ENCODE data around the gene NHEJ1. TPM values are rescaled to one million over a fixed set of nuclear protein-coding genes. Genes with fewer than 3 reads are reported as not detected.
A peak's percentile ranks its signal among the peaks of the same experiment; 100 is the strongest.
"Not testable (repeated sequence)": the region's sequence is repeated elsewhere in the genome, so short reads cannot be mapped to it uniquely, and the experiment has no call there.

Gene NHEJ1
- total RNA-seq, result 15.9 and 22.9 TPM in 2 replicates

GRCh38 chr2:219160186-219161017 is at the start of gene NHEJ1:
NHEJ1 (minus strand) TSS chr2:219160815; CDS start chr2:219158362, 2,453 bp downstream.
- Mint-ChIP-seq H3K36me3 (ENCODE audit: low read depth) (peaks cover 16% of the 10 kb centered on the region), H3K27me3 (ENCODE audit: low read depth) (no peaks in the 10 kb centered on the region), H3K27ac (peak within 1 kb of the TSS; percentile 93), H3K4me1 (ENCODE audit: low read depth) (peaks cover 17% of the 10 kb centered on the region), H3K9me3 (no peaks in the 10 kb centered on the region), H3K4me3 (ENCODE audit: low read depth) (peak within 1 kb of the TSS; percentile 87)
- peak; percentile 90 for DNase-seq (ENCODE audit: low spot score)
- intact Hi-C loops (cut with micrococcal nuclease), result loop anchor here (1.0 to 2.0 kb wide), 12 partner anchors 17 to 592 kb away; partner anchors contain the start of genes ABCB6, ANKZF1, ATG9A and CNOT9

GRCh38 chr2:219209236-219210195 is 48.9 kb upstream of the NHEJ1 start:
- no peak overlapping the region for H3K4me3 Mint-ChIP-seq (ENCODE audit: low read depth)
- intact Hi-C loops (cut with micrococcal nuclease), result no loop called here
- H3K36me3 Mint-ChIP-seq (ENCODE audit: low read depth), result peaks cover 54% of the 10 kb centered on the region
- DNase-seq (ENCODE audit: low spot score), result no peak
- H3K9me3 Mint-ChIP-seq, result peaks cover 4% of the 10 kb centered on the region
- H3K4me1 Mint-ChIP-seq (ENCODE audit: low read depth), result peaks cover 38% of the 10 kb centered on the region
- H3K27ac Mint-ChIP-seq, result peak overlapping the region; percentile 83
- no peaks in the 10 kb centered on the region for H3K27me3 Mint-ChIP-seq (ENCODE audit: low read depth)

GRCh38 chr2:219207884-219208740 is 47.5 kb upstream of the NHEJ1 start:
- H3K9me3 Mint-ChIP-seq, result peaks cover 7% of the 10 kb centered on the region
- DNase-seq (ENCODE audit: low spot score), result peak; percentile 8
- peaks cover 38% of the 10 kb centered on the region for H3K4me1 Mint-ChIP-seq (ENCODE audit: low read depth)
- peaks cover 42% of the 10 kb centered on the region for H3K36me3 Mint-ChIP-seq (ENCODE audit: low read depth)
- H3K4me3 Mint-ChIP-seq (ENCODE audit: low read depth), result peak overlapping the region; percentile 57
- peak overlapping the region; percentile 83 for H3K27ac Mint-ChIP-seq
- H3K27me3 Mint-ChIP-seq (ENCODE audit: low read depth), result no peaks in the 10 kb centered on the region
- intact Hi-C loops (cut with micrococcal nuclease), result loop anchor here (2.0 kb wide), 1 partner anchor 39 kb away; no protein-coding TSS in a partner anchor

GRCh38 chr2:219207134-219207883 is 46.7 kb upstream of the NHEJ1 start:
- peak; percentile 8 for DNase-seq (ENCODE audit: low spot score)
- peaks cover 36% of the 10 kb centered on the region for H3K36me3 Mint-ChIP-seq (ENCODE audit: low read depth)
- peaks cover 7% of the 10 kb centered on the region for H3K9me3 Mint-ChIP-seq
- intact Hi-C loops (cut with micrococcal nuclease), result loop anchor here (2.0 kb wide), 1 partner anchor 39 kb away; no protein-coding TSS in a partner anchor
- peak overlapping the region; percentile 84 for H3K4me3 Mint-ChIP-seq (ENCODE audit: low read depth)
- H3K4me1 Mint-ChIP-seq (ENCODE audit: low read depth), result peaks cover 38% of the 10 kb centered on the region
- peak overlapping the region; percentile 70 for H3K27ac Mint-ChIP-seq
- H3K27me3 Mint-ChIP-seq (ENCODE audit: low read depth), result no peaks in the 10 kb centered on the region

GRCh38 chr2:219206328-219207133 is 45.9 kb upstream of the NHEJ1 start, which contains the start of gene ZFAND2B:
ZFAND2B (plus strand) TSS chr2:219206782; CDS start chr2:219206988, 206 bp downstream.
- Mint-ChIP-seq H3K27me3 (ENCODE audit: low read depth) (no peaks in the 10 kb centered on the region), H3K27ac (peak within 1 kb of the TSS; percentile 90), H3K4me1 (ENCODE audit: low read depth) (peaks cover 38% of the 10 kb centered on the region), H3K36me3 (ENCODE audit: low read depth) (peaks cover 33% of the 10 kb centered on the region), H3K9me3 (peaks cover 7% of the 10 kb centered on the region), H3K4me3 (ENCODE audit: low read depth) (peak within 1 kb of the TSS; percentile 84)
- intact Hi-C loops (cut with micrococcal nuclease), result loop anchor here (1.0 to 2.0 kb wide), 6 partner anchors 23 to 182 kb away; partner anchors contain the start of genes ANKZF1, ATG9A, DNAJB2 and NHEJ1
- DNase-seq (ENCODE audit: low spot score), result peak; percentile 94

- DNase-seq (ENCODE audit: low spot score), result no peak
- intact Hi-C loops (cut with micrococcal nuclease), result loop anchor here (1.0 to 2.0 kb wide), 6 partner anchors 23 to 182 kb away; partner anchors contain the start of genes ANKZF1, ATG9A, DNAJB2 and NHEJ1
- H3K27ac Mint-ChIP-seq, result peak overlapping the region; percentile 90
- peaks cover 7% of the 10 kb centered on the region for H3K9me3 Mint-ChIP-seq
- H3K27me3 Mint-ChIP-seq (ENCODE audit: low read depth), result no peaks in the 10 kb centered on the region
- H3K36me3 Mint-ChIP-seq (ENCODE audit: low read depth), result peaks cover 28% of the 10 kb centered on the region
- peak overlapping the region; percentile 84 for H3K4me3 Mint-ChIP-seq (ENCODE audit: low read depth)
- peaks cover 34% of the 10 kb centered on the region for H3K4me1 Mint-ChIP-seq (ENCODE audit: low read depth)
Measured at GRCh38 chr2:219205981-219206327, 45.3 kb upstream of the NHEJ1 start.

GRCh38 chr2:219205165-219205538 is 44.5 kb upstream of the NHEJ1 start:
- H3K36me3 Mint-ChIP-seq (ENCODE audit: low read depth), result peaks cover 22% of the 10 kb centered on the region
- peak; percentile 4 for DNase-seq (ENCODE audit: low spot score)
- H3K9me3 Mint-ChIP-seq, result peaks cover 7% of the 10 kb centered on the region
- intact Hi-C loops (cut with micrococcal nuclease), result no loop called here
- H3K4me3 Mint-ChIP-seq (ENCODE audit: low read depth), result peak overlapping the region; percentile 37
- peaks cover 34% of the 10 kb centered on the region for H3K4me1 Mint-ChIP-seq (ENCODE audit: low read depth)
- no peaks in the 10 kb centered on the region for H3K27me3 Mint-ChIP-seq (ENCODE audit: low read depth)
- H3K27ac Mint-ChIP-seq, result no peak overlapping the region

- H3K27me3 Mint-ChIP-seq (ENCODE audit: low read depth), result no peaks in the 10 kb centered on the region
- no peak overlapping the region for H3K4me3 Mint-ChIP-seq (ENCODE audit: low read depth)
- peaks cover 17% of the 10 kb centered on the region for H3K36me3 Mint-ChIP-seq (ENCODE audit: low read depth)
- DNase-seq (ENCODE audit: low spot score), result peak; percentile 2
- H3K27ac Mint-ChIP-seq, result no peak overlapping the region
- intact Hi-C loops (cut with micrococcal nuclease), result no loop called here
- peaks cover 29% of the 10 kb centered on the region for H3K4me1 Mint-ChIP-seq (ENCODE audit: low read depth)
- H3K9me3 Mint-ChIP-seq, result peaks cover 7% of the 10 kb centered on the region
Measured at GRCh38 chr2:219204425-219205164, 44.0 kb upstream of the NHEJ1 start.

GRCh38 chr2:219201331-219201730 is 40.7 kb upstream of the NHEJ1 start:
- H3K9me3 Mint-ChIP-seq; H3K4me1 Mint-ChIP-seq (ENCODE audit: low read depth); H3K27me3 Mint-ChIP-seq (ENCODE audit: low read depth); H3K36me3 Mint-ChIP-seq (ENCODE audit: low read depth); intact Hi-C loops (cut with micrococcal nuclease); H3K27ac Mint-ChIP-seq; H3K4me3 Mint-ChIP-seq (ENCODE audit: low read depth): not testable (repeated sequence)
- peak; percentile 2 for DNase-seq (ENCODE audit: low spot score)

GRCh38 chr2:219200502-219201326 is 40.1 kb upstream of the NHEJ1 start:
- H3K36me3 Mint-ChIP-seq (ENCODE audit: low read depth); intact Hi-C loops (cut with micrococcal nuclease); H3K9me3 Mint-ChIP-seq; H3K4me1 Mint-ChIP-seq (ENCODE audit: low read depth); H3K27me3 Mint-ChIP-seq (ENCODE audit: low read depth): not testable (repeated sequence)
- peak; percentile 7 for DNase-seq (ENCODE audit: low spot score)
- peak overlapping the region; percentile 51 for H3K27ac Mint-ChIP-seq
- H3K4me3 Mint-ChIP-seq (ENCODE audit: low read depth), result peak overlapping the region; percentile 60

All from activated T-helper 2 cell treated with anti-CD3 and anti-CD28 coated beads, Interferon-gamma antibody, Interleukin-2, Interleukin-4, amounts not matched to agents 10 μg/mL and 5 μg/mL and 100 μg/mL, durations not matched to agents 14 hours and 24 hours and 36 hours (primary cell).